GM21515 (cell line): ENCODE measurements around the gene ZNF24.

Source experiments
- ATAC-seq: cut with Tn5 transposase; IDR thresholded peaks from one replicate; pipeline ENCODE4 v1.9.1; 2021; ENCODE audit not compliant: unreplicated experiment

The ZNF24 gene

GRCh38 chr18:35296060-35296459, 48.2 kb downstream of the ZNF24 start:
- no peak for ATAC-seq

- no peak for ATAC-seq
These were observed 53.1 kb downstream of the ZNF24 start for GRCh38 chr18:35291166-35291565.

GRCh38 chr18:35290094-35290735, 54.0 kb downstream of the ZNF24 start, which contains the start of gene ZSCAN30:
Gene ZSCAN30, minus strand, starts transcription at chr18:35290229. Its CDS starts 25,877 bp downstream, at chr18:35264352.
- ATAC-seq: peak; percentile 93

DNA sequence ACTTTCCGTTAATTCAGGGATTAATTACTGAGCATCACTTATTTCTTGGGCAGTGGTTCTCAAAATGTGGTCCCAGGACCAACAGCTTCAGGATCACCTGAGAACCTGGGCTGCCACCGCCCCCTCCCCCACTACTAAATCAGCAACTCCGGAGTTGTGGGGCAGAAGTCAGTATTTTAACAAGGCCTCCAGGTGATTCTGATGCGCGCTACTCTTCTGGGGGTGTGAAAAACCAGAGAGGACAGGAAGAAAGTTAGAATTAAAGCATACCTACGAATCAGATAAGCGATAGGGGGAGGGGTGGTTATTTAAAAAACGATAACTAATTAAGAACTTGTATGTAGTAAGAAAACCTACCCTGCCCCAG, 54.5 kb downstream of the ZNF24 start:
- peak; percentile 36 for ATAC-seq

DNA sequence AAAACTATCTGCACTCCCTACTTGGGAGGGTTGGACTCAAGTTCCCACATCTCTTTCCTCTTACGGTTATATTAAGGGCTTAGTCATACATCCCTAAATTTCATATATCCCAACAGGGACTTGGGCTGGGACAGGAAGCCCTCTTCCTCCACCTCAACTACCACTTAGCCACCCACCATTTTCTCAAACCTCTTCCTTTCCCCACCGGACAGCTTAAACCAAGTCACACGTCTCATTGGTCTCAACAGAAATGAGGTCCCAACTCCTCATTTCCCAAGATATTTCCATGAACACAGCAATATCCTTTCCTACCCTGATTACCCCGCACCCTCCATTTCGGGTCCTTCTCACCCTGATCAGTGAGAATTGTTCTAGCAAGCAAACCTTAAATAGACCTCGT, 54.9 kb downstream of the ZNF24 start:
- ATAC-seq: no peak

DNA sequence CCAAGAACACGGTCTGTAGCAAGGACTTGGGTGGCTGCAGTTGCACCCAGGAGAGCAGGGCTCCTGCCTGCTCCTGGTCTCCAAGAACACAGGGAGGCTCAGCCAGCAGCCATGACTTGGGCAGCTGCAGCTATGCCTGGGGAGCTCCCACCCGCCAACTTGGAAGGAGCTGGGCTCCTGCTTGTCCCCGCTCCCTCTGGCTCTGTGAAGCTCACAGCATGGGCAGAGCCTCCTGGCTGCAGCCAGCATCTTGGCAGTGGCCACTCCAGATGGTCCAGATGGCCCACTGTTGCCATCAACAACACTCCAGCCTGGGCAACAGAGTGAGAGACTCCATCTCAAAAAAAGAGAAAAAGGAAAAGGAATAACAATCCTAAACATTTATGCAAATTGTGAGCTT, 59.4 kb downstream of the ZNF24 start:
- no peak for ATAC-seq

- ATAC-seq: no peak
These were observed 60.1 kb downstream of the ZNF24 start for GRCh38 chr18:35283923-35284794.

DNA sequence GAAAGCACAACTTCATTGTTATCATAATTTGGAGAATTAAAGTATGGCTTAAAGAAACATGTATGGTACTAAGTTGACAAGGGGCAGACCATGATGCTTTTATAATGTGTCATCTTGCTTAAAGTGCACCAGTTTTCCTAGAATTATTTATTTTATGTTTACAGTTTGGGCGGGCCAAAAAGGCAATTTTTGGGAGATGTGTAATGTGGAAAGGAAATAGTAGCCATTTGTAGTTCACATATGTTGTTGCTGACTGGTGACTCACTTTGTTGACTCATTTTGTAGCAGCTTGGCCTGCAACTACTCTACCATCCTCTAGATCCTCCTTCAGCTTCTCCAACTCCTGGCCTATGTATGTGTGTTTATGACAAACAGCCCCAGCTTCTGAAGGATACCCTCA, 61.9 kb downstream of the ZNF24 start:
- no peak for ATAC-seq
